22Rv1 (cell line): ENCODE data around the gene SDR42E1.

Experiments used
- CTCF ChIP-seq: fragments of 450-650 bp; IDR thresholded peaks from 2 replicates; pipeline ENCODE4 v1.5.1; 2017; ENCODE audit warnings: mild to moderate bottlenecking
- ZFX ChIP-seq: fragments of 450-650 bp; IDR thresholded peaks from 2 replicates; pipeline ENCODE4 v1.6.1; 2017; ENCODE audit warnings: antibody characterized with exemption, borderline replicate concordance

- TF ChIP-seq CTCF (no peak), ZFX (no peak)
Measured at GRCh38 chr16:82004601-82005000, 6.7 kb downstream of the SDR42E1 start.
